ENCODE results near the gene ANK2.
A peak's percentile ranks its signal among the peaks of the same experiment; 100 is the strongest.

The ANK2 gene

DNA sequence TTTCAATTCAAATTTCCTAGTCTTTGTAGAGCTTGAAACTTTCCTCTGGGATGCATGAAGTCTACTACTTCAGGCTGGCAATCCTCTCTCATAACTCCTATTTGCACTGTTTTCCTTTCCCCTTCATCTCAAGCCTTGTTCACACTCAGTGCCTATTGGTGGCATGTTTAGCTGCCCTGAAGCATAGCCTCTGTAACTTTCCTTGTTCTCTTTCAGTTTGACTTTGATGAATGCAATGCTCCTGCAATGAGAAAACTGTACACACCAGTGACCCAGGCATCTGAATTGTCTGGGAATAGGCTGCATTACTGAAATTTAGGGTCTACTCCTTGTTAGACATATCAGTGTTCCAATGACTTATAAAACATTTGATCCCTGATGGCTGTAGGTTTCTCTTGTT is 81.7 kb downstream of the ANK2 start:
- Mint-ChIP-seq H3K4me3 (no peak overlapping the region), H3K27me3 (ENCODE audit: low read depth) (no peaks in the 10 kb centered on the region), H3K4me1 (peaks cover 8% of the 10 kb centered on the region), H3K36me3 (ENCODE audit: low read depth) (no peaks in the 10 kb centered on the region), H3K27ac (peak overlapping the region in 1 of 3 experiments; percentile 23), H3K9me3 (no peaks in the 10 kb centered on the region)
- TF ChIP-seq, protein P1, sequence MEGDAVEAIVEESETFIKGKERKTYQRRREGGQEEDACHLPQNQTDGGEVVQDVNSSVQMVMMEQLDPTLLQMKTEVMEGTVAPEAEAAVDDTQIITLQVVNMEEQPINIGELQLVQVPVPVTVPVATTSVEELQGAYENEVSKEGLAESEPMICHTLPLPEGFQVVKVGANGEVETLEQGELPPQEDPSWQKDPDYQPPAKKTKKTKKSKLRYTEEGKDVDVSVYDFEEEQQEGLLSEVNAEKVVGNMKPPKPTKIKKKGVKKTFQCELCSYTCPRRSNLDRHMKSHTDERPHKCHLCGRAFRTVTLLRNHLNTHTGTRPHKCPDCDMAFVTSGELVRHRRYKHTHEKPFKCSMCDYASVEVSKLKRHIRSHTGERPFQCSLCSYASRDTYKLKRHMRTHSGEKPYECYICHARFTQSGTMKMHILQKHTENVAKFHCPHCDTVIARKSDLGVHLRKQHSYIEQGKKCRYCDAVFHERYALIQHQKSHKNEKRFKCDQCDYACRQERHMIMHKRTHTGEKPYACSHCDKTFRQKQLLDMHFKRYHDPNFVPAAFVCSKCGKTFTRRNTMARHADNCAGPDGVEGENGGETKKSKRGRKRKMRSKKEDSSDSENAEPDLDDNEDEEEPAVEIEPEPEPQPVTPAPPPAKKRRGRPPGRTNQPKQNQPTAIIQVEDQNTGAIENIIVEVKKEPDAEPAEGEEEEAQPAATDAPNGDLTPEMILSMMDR (IDR thresholded peaks at IDR 0.05; ENCODE audit: unreplicated experiment in 3 of 3) = no peak

DNA sequence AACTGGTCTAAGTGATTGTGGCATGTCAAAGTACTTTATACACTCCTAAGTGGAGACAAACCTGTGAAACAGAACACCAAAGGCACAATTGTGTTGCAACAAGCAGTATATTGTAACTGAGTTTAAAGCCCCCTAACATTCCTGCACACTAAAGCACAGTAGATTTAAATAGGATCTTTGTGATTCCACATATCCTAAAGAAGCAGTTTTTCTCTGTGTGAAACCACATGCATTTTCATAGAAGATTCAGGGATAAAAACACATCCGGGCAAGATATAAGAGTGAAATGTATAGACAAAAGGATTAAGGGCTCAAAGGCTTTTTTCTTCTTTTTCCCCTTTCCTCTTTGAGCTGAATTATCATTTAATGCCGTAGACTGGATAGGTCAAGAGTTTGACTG is 82.2 kb downstream of the ANK2 start:
- H3K4me3 Mint-ChIP-seq = no peak overlapping the region
- H3K27me3 Mint-ChIP-seq (ENCODE audit: low read depth) = no peaks in the 10 kb centered on the region
- H3K4me1 Mint-ChIP-seq = peaks cover 8% of the 10 kb centered on the region
- no peaks in the 10 kb centered on the region for H3K9me3 Mint-ChIP-seq
- no peaks in the 10 kb centered on the region for H3K36me3 Mint-ChIP-seq (ENCODE audit: low read depth)
- peak overlapping the region in 1 of 3 experiments; percentile 8 for H3K27ac Mint-ChIP-seq
- TF ChIP-seq, protein P1 (IDR thresholded peaks at IDR 0.05; ENCODE audit: unreplicated experiment in 3 of 3) = no peak

DNA sequence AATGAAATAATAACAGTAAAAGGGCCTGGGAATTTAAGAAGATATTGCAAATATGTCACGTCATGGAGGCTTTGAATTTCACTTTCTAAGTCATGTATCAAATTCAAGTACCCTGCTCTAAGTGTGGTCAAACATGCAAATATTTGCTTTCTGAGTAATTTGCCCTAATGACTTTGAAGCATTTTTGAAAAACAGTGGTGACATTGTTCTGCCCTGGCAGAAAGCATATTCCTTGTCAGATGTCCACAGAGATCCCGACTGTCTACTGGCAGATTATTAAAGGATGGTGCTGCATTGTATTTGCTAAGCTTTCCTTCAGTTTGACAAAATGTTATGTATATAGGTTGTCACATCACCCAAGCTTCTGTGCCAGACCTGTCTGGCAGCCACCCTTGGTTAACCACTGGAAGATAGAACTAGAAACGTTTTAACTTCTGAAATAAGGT is 92.5 kb downstream of the ANK2 start:
- H3K27ac Mint-ChIP-seq = peak overlapping the region in 2 of 3 experiments; percentile 3 to 55
- no peak overlapping the region for H3K4me3 Mint-ChIP-seq
- H3K4me1 Mint-ChIP-seq = peaks cover 44% of the 10 kb centered on the region
- H3K9me3 Mint-ChIP-seq = no peaks in the 10 kb centered on the region
- no peaks in the 10 kb centered on the region for H3K27me3 Mint-ChIP-seq (ENCODE audit: low read depth)
- no peaks in the 10 kb centered on the region for H3K36me3 Mint-ChIP-seq (ENCODE audit: low read depth)
- TF ChIP-seq, protein P1 (IDR thresholded peaks at IDR 0.05; ENCODE audit: unreplicated experiment in 3 of 3) = no peak

DNA sequence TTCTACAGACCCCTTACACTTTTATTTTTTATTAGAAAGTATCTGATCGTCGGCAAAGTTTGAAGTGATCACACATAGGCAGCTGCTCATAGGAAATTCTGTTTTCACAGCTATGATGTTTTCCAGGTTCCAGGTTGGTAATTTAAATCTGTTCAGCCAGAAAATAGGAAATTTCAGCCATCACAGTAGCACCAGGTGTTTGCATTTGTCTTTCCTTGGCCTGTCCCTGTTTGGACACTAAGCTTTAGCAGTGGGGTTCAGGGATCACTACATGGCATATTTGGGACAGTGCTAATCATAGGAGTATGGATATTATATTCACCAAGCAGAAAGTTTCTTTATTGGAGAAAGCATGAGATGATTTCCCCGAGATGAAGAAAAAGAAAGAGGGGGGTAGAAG is 92.9 kb downstream of the ANK2 start:
- Mint-ChIP-seq H3K9me3 (no peaks in the 10 kb centered on the region), H3K36me3 (ENCODE audit: low read depth) (no peaks in the 10 kb centered on the region)
- TF ChIP-seq, protein P1 (IDR thresholded peaks at IDR 0.05; ENCODE audit: unreplicated experiment in 3 of 3) = no peak

DNA sequence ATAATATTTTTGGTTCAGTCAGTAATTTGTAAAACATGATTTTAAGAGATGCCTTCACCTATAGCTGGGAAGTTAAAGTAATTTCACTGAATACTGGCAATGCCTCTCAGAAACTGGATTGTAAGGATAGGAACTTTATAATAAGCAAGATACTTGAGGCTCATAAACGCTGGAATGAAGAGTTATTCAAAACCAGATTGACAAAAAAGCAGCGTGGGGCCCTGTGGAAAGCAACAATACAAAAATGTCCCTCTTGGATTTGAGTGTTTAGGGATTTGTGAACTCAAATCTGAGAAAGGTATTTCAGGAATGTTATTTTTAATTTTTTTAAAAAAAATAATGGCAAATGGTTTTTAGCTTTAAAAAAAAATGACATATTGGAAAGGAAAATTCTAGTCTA is 94.6 kb downstream of the ANK2 start:
- Mint-ChIP-seq H3K4me1 (peaks cover 53% of the 10 kb centered on the region), H3K9me3 (no peaks in the 10 kb centered on the region), H3K4me3 (no peak overlapping the region), H3K27me3 (ENCODE audit: low read depth) (no peaks in the 10 kb centered on the region), H3K36me3 (ENCODE audit: low read depth) (no peaks in the 10 kb centered on the region), H3K27ac (no peak overlapping the region)
- TF ChIP-seq, protein P1 (IDR thresholded peaks at IDR 0.05; ENCODE audit: unreplicated experiment in 3 of 3) = no peak

More for the DNA sequence above, 92.9 kb downstream of the ANK2 start:
- Mint-ChIP-seq H3K27ac (peak overlapping the region in 1 of 3 experiments; percentile 55), H3K4me3 (no peak overlapping the region), H3K27me3 (ENCODE audit: low read depth) (no peaks in the 10 kb centered on the region), H3K4me1 (peaks cover 45% of the 10 kb centered on the region)

DNA sequence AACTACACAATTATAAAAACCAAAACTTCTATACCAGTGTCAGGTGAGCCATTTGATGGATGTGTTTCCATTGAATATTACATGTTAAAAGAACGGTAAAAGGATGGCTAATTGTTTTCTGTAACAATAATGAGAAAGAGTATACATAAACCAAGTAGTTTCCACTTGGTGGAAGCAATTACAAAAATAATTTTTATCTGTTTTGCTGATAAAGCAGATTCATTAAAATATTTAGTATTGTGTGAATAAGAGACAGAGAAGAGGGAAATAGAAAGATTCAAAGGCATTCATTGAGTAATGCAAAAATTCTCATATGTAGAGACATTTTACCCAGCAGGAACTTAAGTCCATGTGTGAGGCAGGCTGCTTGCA is 95.7 kb downstream of the ANK2 start:
- no peaks in the 10 kb centered on the region for H3K36me3 Mint-ChIP-seq (ENCODE audit: low read depth)
- H3K27ac Mint-ChIP-seq = peak overlapping the region; percentile 75 to 95 (median 79)
- H3K27me3 Mint-ChIP-seq (ENCODE audit: low read depth) = no peaks in the 10 kb centered on the region
- H3K9me3 Mint-ChIP-seq = no peaks in the 10 kb centered on the region
- peaks cover 53% of the 10 kb centered on the region for H3K4me1 Mint-ChIP-seq
- peak overlapping the region; percentile 68 to 84 (median 71) for H3K4me3 Mint-ChIP-seq
- TF ChIP-seq, protein P1 (IDR thresholded peaks at IDR 0.05; ENCODE audit: unreplicated experiment in 3 of 3) = no peak
